Heart right ventricle (tissue), 16 donors: ENCODE measurements around the gene FIP1L1. TPM values are rescaled to one million over a fixed set of nuclear protein-coding genes. Genes with fewer than 3 reads are reported as not detected.
A peak's percentile ranks its signal among the peaks of the same experiment; 100 is the strongest.

Experiments used
- ATAC-seq, 8 donors: fragments of 200-7000 bp; cut with Tn5 transposase; one replicate each; pipeline ENCODE4 v1.9.1; 2020; ENCODE audit warnings: mild to moderate bottlenecking in 8 of 8, moderate library complexity in 8 of 8, moderate number of reproducible peaks in 1 of 8
- DNase-seq, 2 donors: peaks; one replicate each; pipeline ENCODE4 v3.0.0-alpha.2; 2020
- H3K27ac ChIP-seq, 10 donors: fragments of 200-600 bp; sonication (generic) in 2 of 10; one replicate each; pipeline versions ENCODE4 v1.5.0 to v1.8.0; 2020 to 2022; ENCODE audit warnings: mild to moderate bottlenecking in 3 of 10
- H3K27me3 ChIP-seq, 7 donors: fragments of 200-600 bp; one replicate each; pipeline ENCODE4 v1.8.0; 2021 to 2022; ENCODE audit warnings: mild to moderate bottlenecking in 2 of 7
- H3K36me3 ChIP-seq, 9 donors: fragments of 200-600 bp; sonication (generic) in 1 of 9; one replicate each; pipeline versions ENCODE4 v1.5.0 to v1.8.0; 2020 to 2022; ENCODE audit warnings: mild to moderate bottlenecking in 2 of 9
- H3K4me1 ChIP-seq, 9 donors: fragments of 200-600 bp; sonication (generic) in 1 of 9; one replicate each; pipeline versions ENCODE4 v1.5.0 to v1.8.0; 2020 to 2022; ENCODE audit warnings: mild to moderate bottlenecking in 4 of 9
- H3K4me3 ChIP-seq, 10 donors: fragments of 200-600 bp; sonication (generic) in 2 of 10; one replicate each; pipeline versions ENCODE4 v1.5.0 to v1.8.0; 2020 to 2022; ENCODE audit warnings: mild to moderate bottlenecking in 7 of 10, moderate library complexity in 2 of 10
- H3K9me3 ChIP-seq, 11 donors: fragments of 200-600 bp in 10 of 11; sonication (generic) in 2 of 11; one replicate each; pipeline versions ENCODE4 v1.5.0 to v1.8.0; 2013 to 2022; ENCODE audit warnings: mild to moderate bottlenecking in 2 of 11, control low read depth in 1 of 11, moderate library complexity in 1 of 11
- CTCF ChIP-seq, 9 donors: fragments of 200-600 bp; sonication (generic) in 2 of 9; IDR thresholded peaks; one replicate each; pipeline versions ENCODE4 v1.5.0 to v1.8.0; 2021 to 2022; ENCODE audit warnings: antibody characterized with exemption in 9 of 9, mild to moderate bottlenecking in 5 of 9, moderate library complexity in 1 of 9
- WGBS, 2 donors: extraction: QIAGEN DNeasy Blood & Tissue Kit; methylation state at CpG; one replicate each; pipeline ENCODE4 v1.1.7; 2013; ENCODE audit warnings: inconsistent platforms in 1 of 2; 5-methylcytosine and 5-hydroxymethylcytosine counted together
- intact Hi-C, 10 donors: fragments of 100-400 bp; cut with DNase I; formaldehyde crosslinking; loops; one replicate each; pipeline versions ENCODE4 v1.11.1 to v1.14.2; 2022
- polyA plus RNA-seq, 2 donors: library from polyadenylated mRNA; stranded (reverse); fragments of 200-250 nt; gene quantifications; one replicate each; pipeline ENCODE4 v1.2.3, GENCODE V29; 2013
- total RNA-seq, 10 donors: library from RNA; stranded (reverse); fragmentation: NEBNext Ultra II Directional in 3 of 10; extraction: Animal tissue kit (Norgen Biotek cat#: 25700) in 3 of 10; gene quantifications; one replicate each; pipeline versions ENCODE4 v1.2.1 to v1.2.4, GENCODE V29; 2021 to 2023
- donor health status: Arrhythmogenic right ventricular cardiomyopathy.
- donor health status: ischemic (EF 13 %, LVEDD 7.1; RV severe dilation, severe dysfunction).
- donor health status: healthy with polysubstance abuse.
- donor health status: DM: no; HTN: yes; CAD: no.
- donor health status: DM: no; HTN: no; CAD: no.
- donor health status: ischemic (EF 25% LVEDD 6.9; RV normal size, moderate dysfunction).
- donor health status: ischemic (EF 25% LVEDD 5.7; RV mildly dilated, moderate dysfunction).
- donor health status: healthy.
- donor health status: DM: yes; HTN: yes; CAD: no.
- donor health status: Ischemic cardiomyopathy.
- donor health status: ischemic (EF 35%, LVEDD 5.7; RV mildly dilated, moderate dysfunction).
- donor health status: nonischemic (EF 11% LVEDD 7.7; RV severe dilation, severe dysfunction).
- donor health status: DM: yes; HTN: yes; CAD: no.
- donor health status: PGD.
- donor health status: ischemic (EF 29% LVEDD 5.4; RV normal size, mild dysfunction).
- donor health status: nonischemic (EF 23%, LVEDD 6.1; RV moderate dilation, normal function).

Gene FIP1L1
- total and polyA plus RNA-seq, 12 donors, result 26.9 to 47.0 (median 29.7) TPM

DNA sequence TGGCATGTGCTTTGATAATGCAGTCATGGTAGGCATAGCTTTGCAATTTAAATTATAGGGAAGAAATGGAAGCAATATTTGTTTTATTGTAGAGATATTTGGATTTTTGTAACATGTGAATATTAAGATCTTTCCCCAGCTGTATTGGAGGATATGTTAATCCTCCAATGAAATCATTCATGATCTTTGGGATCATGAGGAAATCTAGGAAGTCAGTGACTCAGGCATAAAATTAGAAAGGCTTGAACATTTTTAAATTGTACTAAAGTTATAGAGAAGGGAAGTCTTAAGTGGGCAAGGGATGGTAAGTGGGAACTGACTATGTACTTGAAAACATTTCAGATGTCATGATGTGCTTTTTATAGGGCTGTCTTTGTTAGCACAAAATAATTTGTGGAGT, 46.8 kb downstream of the FIP1L1 start:
- intact Hi-C loops, result no loop called here
- no peaks in the 10 kb centered on the region for H3K27me3 ChIP-seq
- peak in 1 of 8 donors; percentile 41 for ATAC-seq
- no peak for DNase-seq
- no peak overlapping the region for H3K4me3 ChIP-seq
- peaks cover 0 to 50% (median 8%) of the 10 kb centered on the region in 9 donors for H3K36me3 ChIP-seq
- H3K9me3 ChIP-seq, result no peaks in the 10 kb centered on the region
- H3K27ac ChIP-seq, result no peak overlapping the region
- TF ChIP-seq CTCF (IDR thresholded peaks at IDR 0.05), result no peak
- H3K4me1 ChIP-seq, result peaks cover 0 to 11% (median 0%) of the 10 kb centered on the region in 9 donors

DNA sequence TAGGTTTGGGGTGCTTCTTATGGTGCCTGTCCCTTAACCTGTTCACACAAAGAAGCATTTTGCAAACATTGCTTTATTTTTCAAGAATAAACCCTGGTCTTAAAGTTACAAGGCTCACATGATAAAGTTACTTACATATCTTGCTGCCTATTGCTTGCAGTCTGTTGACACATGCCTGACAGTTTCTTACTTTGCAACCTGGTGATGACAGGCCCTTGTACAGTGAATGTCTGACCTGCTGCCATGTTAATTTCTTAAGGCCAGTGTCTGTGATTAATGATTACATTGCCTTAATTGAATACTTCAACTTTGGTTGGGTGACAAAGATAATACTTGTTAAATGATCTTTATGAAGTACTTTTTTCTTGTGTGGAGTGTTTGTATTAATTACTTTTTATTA, 49.9 kb downstream of the FIP1L1 start:
- TF ChIP-seq CTCF (IDR thresholded peaks at IDR 0.05), result no peak
- peaks cover 0 to 11% (median 0%) of the 10 kb centered on the region in 9 donors for H3K4me1 ChIP-seq
- no peaks in the 10 kb centered on the region for H3K9me3 ChIP-seq
- H3K27ac ChIP-seq, result no peak overlapping the region
- intact Hi-C loops, result no loop called here
- DNase-seq, result no peak
- peaks cover 0 to 78% (median 8%) of the 10 kb centered on the region in 9 donors for H3K36me3 ChIP-seq
- H3K27me3 ChIP-seq, result no peaks in the 10 kb centered on the region
- ATAC-seq, result no peak
- H3K4me3 ChIP-seq, result no peak overlapping the region

DNA sequence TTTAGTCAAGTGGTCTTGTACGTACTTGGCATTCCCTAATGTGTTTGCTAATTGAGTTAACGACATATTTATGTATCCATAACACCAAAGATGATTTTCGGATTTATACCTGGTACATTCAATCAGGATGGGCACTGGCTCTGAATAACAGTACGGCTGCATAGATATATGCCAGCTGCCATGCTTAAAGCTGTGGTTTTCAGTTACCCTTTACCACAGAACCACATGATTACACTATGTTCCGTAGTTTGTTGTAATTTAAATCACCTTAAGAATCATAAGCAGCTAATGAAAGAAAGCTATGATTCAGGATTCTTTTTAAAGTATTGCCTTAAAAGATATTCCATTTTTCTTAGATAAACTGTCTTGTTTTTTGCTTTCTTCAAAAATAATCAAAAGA, 53.6 kb downstream of the FIP1L1 start:
- TF ChIP-seq CTCF (IDR thresholded peaks at IDR 0.05), result no peak
- H3K36me3 ChIP-seq, result peaks cover 0 to 98% (median 8%) of the 10 kb centered on the region in 9 donors
- DNase-seq (no peak), ATAC-seq (no peak)
- H3K9me3 ChIP-seq, result no peaks in the 10 kb centered on the region
- H3K27ac ChIP-seq, result no peak overlapping the region
- no peaks in the 10 kb centered on the region for H3K4me1 ChIP-seq
- no peak overlapping the region for H3K4me3 ChIP-seq
- intact Hi-C loops, result no loop called here
- H3K27me3 ChIP-seq, result no peaks in the 10 kb centered on the region
- 92 to 95% methylated on average over 5 of the region's 5 CpGs for whole genome bisulfite sequencing, 2 donors

DNA sequence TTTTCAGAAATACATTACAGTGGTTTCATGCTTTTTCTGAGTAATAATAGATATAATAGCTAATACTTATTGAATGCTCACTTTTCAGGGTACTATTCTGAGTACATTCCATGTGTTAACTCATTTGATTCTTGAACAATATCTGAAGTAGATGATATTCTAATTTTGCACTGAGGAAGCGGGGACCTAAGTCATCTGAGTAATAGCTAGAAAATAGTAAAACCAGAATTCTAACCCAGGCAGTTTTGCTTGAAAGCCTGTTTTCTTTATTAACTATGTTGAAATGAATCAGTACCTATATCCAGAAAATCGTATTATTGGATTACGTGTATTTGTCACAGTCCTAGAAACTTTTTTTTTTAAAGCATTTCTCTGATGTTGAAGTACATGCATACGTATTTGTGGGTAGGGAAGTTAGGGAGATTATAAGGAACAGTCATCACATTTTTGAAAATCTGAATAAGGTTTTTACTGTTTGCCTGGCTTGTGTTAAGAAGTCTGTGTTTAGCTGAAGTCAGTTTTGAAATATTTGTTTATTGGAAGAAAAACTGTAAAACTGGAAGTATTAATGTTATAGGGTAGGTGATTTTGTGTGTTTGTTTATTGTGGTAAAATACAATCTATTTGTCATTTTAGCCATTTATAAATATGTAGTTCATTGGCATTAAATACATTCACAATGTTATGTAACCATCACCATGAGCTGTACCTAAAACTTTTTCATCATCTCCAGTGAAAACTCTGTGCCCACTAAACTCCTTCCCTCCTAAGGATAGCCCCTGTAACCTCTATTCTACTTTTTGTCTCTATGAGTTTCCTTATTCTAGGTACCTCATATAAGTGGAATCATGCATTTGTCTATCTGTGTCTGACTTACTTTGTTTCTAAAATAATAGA, 55.3 kb downstream of the FIP1L1 start:
- H3K36me3 ChIP-seq, result peaks cover 0 to 90% (median 8%) of the 10 kb centered on the region in 9 donors
- H3K27me3 ChIP-seq, result no peaks in the 10 kb centered on the region
- intact Hi-C loops, result no loop called here
- DNase-seq, result no peak
- no peak overlapping the region for H3K27ac ChIP-seq
- no peak for ATAC-seq
- no peak for TF ChIP-seq CTCF (IDR thresholded peaks at IDR 0.05)
- no peaks in the 10 kb centered on the region for H3K4me1 ChIP-seq
- no peaks in the 10 kb centered on the region for H3K9me3 ChIP-seq
- WGBS, 2 donors, result 94 to 95% methylated on average over 4 of the region's 4 CpGs
- no peak overlapping the region for H3K4me3 ChIP-seq
